Measurements from ENCODE around the gene FAM13B. TPM values are rescaled to one million over a fixed set of nuclear protein-coding genes. Genes with fewer than 3 reads are reported as not detected.

Gene FAM13B
- total and polyA plus RNA-seq, 9 of the 15 experiments (the other 6 are each of a cell fraction or from before 2014, with no cell fraction given): 2.3 to 21.6 (median 14.1) TPM

- TF ChIP-seq, protein P1, sequence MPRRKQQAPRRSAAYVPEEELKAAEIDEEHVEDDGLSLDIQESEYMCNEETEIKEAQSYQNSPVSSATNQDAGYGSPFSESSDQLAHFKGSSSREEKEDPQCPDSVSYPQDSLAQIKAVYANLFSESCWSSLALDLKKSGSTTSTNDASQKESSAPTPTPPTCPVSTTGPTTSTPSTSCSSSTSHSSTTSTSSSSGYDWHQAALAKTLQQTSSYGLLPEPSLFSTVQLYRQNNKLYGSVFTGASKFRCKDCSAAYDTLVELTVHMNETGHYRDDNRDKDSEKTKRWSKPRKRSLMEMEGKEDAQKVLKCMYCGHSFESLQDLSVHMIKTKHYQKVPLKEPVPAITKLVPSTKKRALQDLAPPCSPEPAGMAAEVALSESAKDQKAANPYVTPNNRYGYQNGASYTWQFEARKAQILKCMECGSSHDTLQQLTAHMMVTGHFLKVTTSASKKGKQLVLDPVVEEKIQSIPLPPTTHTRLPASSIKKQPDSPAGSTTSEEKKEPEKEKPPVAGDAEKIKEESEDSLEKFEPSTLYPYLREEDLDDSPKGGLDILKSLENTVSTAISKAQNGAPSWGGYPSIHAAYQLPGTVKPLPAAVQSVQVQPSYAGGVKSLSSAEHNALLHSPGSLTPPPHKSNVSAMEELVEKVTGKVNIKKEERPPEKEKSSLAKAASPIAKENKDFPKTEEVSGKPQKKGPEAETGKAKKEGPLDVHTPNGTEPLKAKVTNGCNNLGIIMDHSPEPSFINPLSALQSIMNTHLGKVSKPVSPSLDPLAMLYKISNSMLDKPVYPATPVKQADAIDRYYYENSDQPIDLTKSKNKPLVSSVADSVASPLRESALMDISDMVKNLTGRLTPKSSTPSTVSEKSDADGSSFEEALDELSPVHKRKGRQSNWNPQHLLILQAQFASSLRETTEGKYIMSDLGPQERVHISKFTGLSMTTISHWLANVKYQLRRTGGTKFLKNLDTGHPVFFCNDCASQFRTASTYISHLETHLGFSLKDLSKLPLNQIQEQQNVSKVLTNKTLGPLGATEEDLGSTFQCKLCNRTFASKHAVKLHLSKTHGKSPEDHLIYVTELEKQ (CRISPR knock-in tag; IDR thresholded peaks at IDR 0.05): no peak
- TF ChIP-seq GABPB1 (CRISPR knock-in tag; IDR thresholded peaks at IDR 0.05) (no peak), ETV1 (tag; conservative IDR thresholded peaks at IDR 0.05; ENCODE audit: low read depth) (no peak), POLR2G (IDR thresholded peaks at IDR 0.05; ENCODE audit: low read depth, low read length) (no peak), FIP1L1 (IDR thresholded peaks at IDR 0.05; ENCODE audit: low read depth, low read length, poor library complexity, severe bottlenecking) (no peak), ZNF175 (CRISPR knock-in tag; IDR thresholded peaks at IDR 0.05; ENCODE audit: low read depth) (peak; percentile 20; the same call in 1 of the 2 replicates), MED1 (CRISPR knock-in tag; IDR thresholded peaks at IDR 0.05; ENCODE audit: borderline replicate concordance) (no peak), ELF4 (CRISPR knock-in tag; IDR thresholded peaks at IDR 0.05) (no peak), NEUROD1 (IDR thresholded peaks at IDR 0.05; ENCODE audit: borderline replicate concordance, low read depth, low read length, partially characterized antibody) (peak; percentile 43), ZC3H8 (IDR thresholded peaks at IDR 0.05) (no peak), ZBTB12 (CRISPR knock-in tag; IDR thresholded peaks at IDR 0.05) (no peak), CHD4 (IDR thresholded peaks at IDR 0.05; ENCODE audit: insufficient read depth, insufficient replicate concordance, low read depth, low read length, poor library complexity, severe bottlenecking) (no peak), DPF2 (IDR thresholded peaks at IDR 0.05) (peak; percentile 92), TEAD2 (tag; IDR thresholded peaks at IDR 0.05) (no peak), E2F5 (CRISPR knock-in tag; IDR thresholded peaks at IDR 0.05) (no peak), STAT5A (IDR thresholded peaks at IDR 0.05; ENCODE audit: borderline replicate concordance, low read length) (no peak)
- TF ChIP-seq, protein P2, sequence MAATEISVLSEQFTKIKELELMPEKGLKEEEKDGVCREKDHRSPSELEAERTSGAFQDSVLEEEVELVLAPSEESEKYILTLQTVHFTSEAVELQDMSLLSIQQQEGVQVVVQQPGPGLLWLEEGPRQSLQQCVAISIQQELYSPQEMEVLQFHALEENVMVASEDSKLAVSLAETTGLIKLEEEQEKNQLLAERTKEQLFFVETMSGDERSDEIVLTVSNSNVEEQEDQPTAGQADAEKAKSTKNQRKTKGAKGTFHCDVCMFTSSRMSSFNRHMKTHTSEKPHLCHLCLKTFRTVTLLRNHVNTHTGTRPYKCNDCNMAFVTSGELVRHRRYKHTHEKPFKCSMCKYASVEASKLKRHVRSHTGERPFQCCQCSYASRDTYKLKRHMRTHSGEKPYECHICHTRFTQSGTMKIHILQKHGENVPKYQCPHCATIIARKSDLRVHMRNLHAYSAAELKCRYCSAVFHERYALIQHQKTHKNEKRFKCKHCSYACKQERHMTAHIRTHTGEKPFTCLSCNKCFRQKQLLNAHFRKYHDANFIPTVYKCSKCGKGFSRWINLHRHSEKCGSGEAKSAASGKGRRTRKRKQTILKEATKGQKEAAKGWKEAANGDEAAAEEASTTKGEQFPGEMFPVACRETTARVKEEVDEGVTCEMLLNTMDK (IDR thresholded peaks at IDR 0.05; ENCODE audit: borderline replicate concordance, insufficient read depth, low read depth, low read length, poor library complexity, severe bottlenecking): no peak
- TF ChIP-seq, protein P3, sequence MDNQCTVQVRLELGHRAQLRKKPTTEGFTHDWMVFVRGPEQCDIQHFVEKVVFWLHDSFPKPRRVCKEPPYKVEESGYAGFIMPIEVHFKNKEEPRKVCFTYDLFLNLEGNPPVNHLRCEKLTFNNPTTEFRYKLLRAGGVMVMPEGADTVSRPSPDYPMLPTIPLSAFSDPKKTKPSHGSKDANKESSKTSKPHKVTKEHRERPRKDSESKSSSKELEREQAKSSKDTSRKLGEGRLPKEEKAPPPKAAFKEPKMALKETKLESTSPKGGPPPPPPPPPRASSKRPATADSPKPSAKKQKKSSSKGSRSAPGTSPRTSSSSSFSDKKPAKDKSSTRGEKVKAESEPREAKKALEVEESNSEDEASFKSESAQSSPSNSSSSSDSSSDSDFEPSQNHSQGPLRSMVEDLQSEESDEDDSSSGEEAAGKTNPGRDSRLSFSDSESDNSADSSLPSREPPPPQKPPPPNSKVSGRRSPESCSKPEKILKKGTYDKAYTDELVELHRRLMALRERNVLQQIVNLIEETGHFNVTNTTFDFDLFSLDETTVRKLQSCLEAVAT (IDR thresholded peaks at IDR 0.05): no peak
These were observed 32.7 kb downstream of the FAM13B start (continued) for GRCh38 chr5:138000102-138000723.
